Measurements from ENCODE around the gene EHBP1.

The EHBP1 gene

DNA sequence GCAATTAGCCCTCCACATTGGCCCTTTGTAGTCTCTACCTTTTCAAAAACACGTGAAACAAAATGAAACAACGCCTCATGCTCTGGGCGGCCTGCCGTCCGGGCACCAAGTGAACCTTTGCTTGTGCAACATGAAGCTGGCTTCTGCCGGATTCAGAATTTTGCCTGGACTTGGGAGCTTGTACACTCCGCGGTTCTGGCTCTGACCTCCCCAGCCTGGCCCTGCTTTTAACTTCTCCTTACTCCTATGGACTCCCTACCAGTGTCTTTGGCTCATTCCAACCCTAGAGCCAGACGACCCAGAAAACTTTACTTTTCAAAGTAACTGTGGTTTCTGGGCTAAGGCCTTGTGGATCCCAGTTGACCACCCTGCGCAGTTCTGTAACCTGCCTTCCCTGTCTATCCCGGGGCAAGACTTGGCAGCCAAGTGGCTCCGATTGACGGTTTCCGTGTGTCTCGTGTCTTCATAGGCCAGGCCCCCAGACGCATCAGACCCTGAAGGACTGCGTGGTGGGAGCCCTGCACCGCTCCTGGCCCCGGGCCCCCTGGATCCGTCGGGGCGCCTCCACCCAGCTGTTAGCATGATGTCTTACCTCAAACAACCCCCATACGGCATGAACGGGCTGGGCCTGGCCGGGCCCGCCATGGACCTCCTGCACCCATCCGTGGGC lies 347.0 kb downstream of the EHBP1 start:
- no peak for DNase-seq (ENCODE audit: low read depth)

- DNase-seq (ENCODE audit: low read depth), result no peak
Observed at GRCh38 chr2:63053081-63053888, 347.8 kb downstream of the EHBP1 start.

DNA sequence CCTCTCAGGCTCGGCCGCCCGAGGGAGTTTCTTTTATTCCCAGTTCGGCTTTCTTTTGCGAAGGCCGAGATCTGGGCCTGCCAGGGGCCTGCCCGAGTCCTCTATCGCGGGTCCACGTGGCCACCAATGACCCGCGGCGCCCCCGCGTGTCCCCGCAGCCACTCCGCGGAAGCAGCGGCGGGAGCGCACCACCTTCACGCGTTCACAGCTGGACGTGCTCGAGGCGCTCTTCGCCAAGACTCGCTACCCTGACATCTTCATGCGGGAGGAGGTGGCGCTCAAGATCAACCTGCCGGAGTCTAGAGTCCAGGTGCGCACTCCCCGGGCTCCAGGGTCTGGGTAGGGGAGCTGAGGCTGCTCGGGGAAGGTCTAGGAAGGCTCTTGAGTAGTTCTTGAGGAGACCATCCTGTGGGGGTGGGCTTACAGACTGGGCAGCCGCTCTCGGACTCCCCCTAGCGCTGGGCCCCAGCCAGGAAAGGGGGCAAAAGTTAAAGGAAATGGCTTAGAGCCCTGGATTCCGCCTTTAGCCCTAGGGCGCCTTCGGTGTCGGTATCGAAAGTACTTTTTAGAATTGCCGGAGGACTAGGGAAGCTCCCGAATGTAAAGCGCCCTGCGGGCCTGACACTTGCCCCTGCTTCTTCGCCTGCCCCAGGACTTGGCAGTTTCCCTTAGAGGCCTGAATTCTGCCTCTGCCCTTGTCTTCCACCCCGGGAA lies 348.5 kb downstream of the EHBP1 start:
- DNase-seq (ENCODE audit: low read depth), result no peak

- no peak for DNase-seq (ENCODE audit: low read depth)
Observed at GRCh38 chr2:63054841-63055225, 349.3 kb downstream of the EHBP1 start.

- DNase-seq (ENCODE audit: low read depth), result no peak
Observed at GRCh38 chr2:63055226-63056106, 350.0 kb downstream of the EHBP1 start.

GRCh38 chr2:63056107-63057050 lies 350.9 kb downstream of the EHBP1 start:
- no peak for DNase-seq (ENCODE audit: low read depth)

- DNase-seq (ENCODE audit: low read depth), result no peak
Observed at GRCh38 chr2:63057249-63058143, 352.0 kb downstream of the EHBP1 start.

GRCh38 chr2:63058144-63058920 lies 352.8 kb downstream of the EHBP1 start:
- DNase-seq (ENCODE audit: low read depth), result no peak

GRCh38 chr2:63058921-63059792 lies 353.6 kb downstream of the EHBP1 start:
- DNase-seq (ENCODE audit: low read depth), result no peak

- DNase-seq (ENCODE audit: low read depth), result no peak
Observed at GRCh38 chr2:63059793-63060471, 354.4 kb downstream of the EHBP1 start.

DNA sequence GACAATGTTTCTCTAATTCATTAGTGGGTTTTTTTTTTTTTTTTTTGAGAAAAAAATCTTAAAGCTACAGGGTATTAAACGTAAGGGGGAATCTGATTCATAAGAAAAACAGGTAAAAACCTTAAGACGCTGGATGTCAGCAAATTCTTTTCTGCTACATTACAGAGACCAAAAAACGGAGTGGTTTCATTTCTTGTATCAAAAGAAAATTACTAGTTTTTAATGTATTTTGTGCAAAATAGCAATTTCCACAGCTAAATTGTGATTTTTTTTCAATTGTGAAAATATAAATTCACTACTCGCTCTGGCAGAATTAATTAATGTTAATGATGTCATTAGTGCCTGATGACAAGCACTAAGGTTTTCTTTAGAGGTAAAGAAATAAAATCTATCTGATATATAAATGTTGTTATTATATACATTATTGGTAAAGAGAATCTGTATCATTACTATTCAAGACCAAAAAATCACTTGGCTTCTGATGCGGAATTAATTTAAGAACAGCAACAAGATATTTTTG lies 355.0 kb downstream of the EHBP1 start:
- no peak for DNase-seq (ENCODE audit: low read depth)

GRCh38 chr2:63064197-63064596 lies 358.7 kb downstream of the EHBP1 start:
- DNase-seq (ENCODE audit: low read depth), result no peak

- no peak for DNase-seq (ENCODE audit: low read depth)
Observed at GRCh38 chr2:63064661-63065060, 359.1 kb downstream of the EHBP1 start.

DNA sequence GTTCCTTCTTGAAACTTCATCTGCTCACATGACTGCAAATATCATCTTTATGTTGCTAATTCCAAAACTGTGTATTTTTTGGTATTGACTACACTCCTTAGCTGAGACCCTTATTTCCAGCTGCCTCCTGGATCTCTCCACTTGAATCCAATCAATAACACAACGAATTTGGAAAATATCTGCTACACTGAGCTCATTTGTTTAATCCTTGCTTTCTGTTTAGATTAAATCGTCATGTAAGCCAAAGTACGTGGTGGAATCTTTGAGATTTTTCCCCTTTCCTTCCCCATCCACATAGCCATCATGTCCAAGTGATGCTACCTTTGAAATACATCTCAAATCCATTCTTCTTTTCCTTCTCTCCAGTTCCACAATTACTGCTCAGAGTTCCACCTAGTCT lies 360.8 kb downstream of the EHBP1 start:
- DNase-seq (ENCODE audit: low read depth), result no peak

DNA sequence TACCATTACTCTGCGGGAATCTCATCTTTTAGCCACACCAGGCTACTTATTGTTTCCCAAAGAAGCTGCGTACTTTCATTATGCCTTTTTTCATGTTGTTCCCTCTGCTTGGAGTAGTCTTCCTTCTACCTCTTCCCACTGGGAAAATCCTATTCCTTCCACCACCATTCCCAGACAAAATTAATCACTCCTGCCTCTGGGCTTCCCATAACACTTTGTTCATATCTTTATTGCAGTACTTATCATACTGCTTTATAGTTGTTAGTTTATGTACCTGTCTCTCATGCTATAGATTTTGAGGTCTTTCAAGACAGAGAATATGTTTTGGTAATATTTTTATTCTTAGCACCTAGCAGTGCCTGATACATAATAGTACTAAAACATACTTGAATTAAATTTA lies 361.3 kb downstream of the EHBP1 start:
- no peak for DNase-seq (ENCODE audit: low read depth)

- no peak for DNase-seq (ENCODE audit: low read depth)
Observed at GRCh38 chr2:63071664-63072063, 366.2 kb downstream of the EHBP1 start.

- DNase-seq (ENCODE audit: low read depth), result no peak
Observed at GRCh38 chr2:63073994-63074393, 368.5 kb downstream of the EHBP1 start.

Measured in amniotic epithelial cell (primary cell).